GM23338 (cell line): ENCODE measurements around the gene CDKN2A. TPM values are rescaled to one million over a fixed set of nuclear protein-coding genes. Genes with fewer than 3 reads are reported as not detected.
A peak's percentile ranks its signal among the peaks of the same experiment; 100 is the strongest.

Experiments used
- ATAC-seq: fragments of 200-7000 bp; cut with Tn5 transposase; 3 replicates; pipeline ENCODE4 v1.9.1; 2020
- DNase-seq: peaks from one replicate; pipeline ENCODE4 v3.0.0-alpha.2; 2015; ENCODE audit warnings: low spot score
- H2AFZ ChIP-seq: fragments of 200-600 bp; sonication (generic); 2 replicates; pipeline ENCODE4 v1.8.0; 2016; ENCODE audit warnings: antibody characterized with exemption, mild to moderate bottlenecking, moderate library complexity
- H3F3A ChIP-seq: fragments of 200-600 bp; sonication (generic); replicated peaks from 2 replicates; pipeline ENCODE4 v1.8.0; 2017; ENCODE audit warnings: antibody characterized with exemption, mixed run types, low read depth
- H3K27ac ChIP-seq: fragments of 200-600 bp; sonication (generic); 2 replicates; pipeline ENCODE4 v1.6.1; 2016; ENCODE audit warnings: low read depth
- H3K27me3 ChIP-seq: fragments of 200-600 bp; sonication (generic); 2 replicates; pipeline ENCODE4 v1.8.0; 2016; ENCODE audit warnings: mild to moderate bottlenecking, mixed run types, moderate library complexity; ENCODE audit not compliant: insufficient read depth
- H3K36me3 ChIP-seq: fragments of 200-600 bp; sonication (generic); 2 replicates; pipeline ENCODE4 v1.8.0; 2016; ENCODE audit warnings: mild to moderate bottlenecking; ENCODE audit not compliant: insufficient read depth
- H3K4me1 ChIP-seq: fragments of 200-600 bp; sonication (generic); 2 replicates; pipeline ENCODE4 v1.8.0; 2016; ENCODE audit warnings: mild to moderate bottlenecking, moderate library complexity; ENCODE audit not compliant: insufficient read depth
- H3K4me2 ChIP-seq: fragments of 200-600 bp; sonication (generic); 2 replicates; pipeline ENCODE4 v1.7.1; 2017; ENCODE audit warnings: mixed run types
- H3K4me3 ChIP-seq: fragments of 200-600 bp; sonication (generic); 2 replicates; pipeline ENCODE4 v1.6.1; 2016; ENCODE audit warnings: mixed run types
- H3K79me2 ChIP-seq: fragments of 200-600 bp; sonication (generic); replicated peaks from 2 replicates; pipeline ENCODE4 v1.8.0; 2017; ENCODE audit warnings: mild to moderate bottlenecking; ENCODE audit not compliant: insufficient read depth
- H3K9me2 ChIP-seq: fragments of 200-600 bp; sonication (generic); 2 replicates; pipeline ENCODE4 v1.8.0; 2017; ENCODE audit not compliant: insufficient read depth
- H4K20me1 ChIP-seq: fragments of 200-600 bp; sonication (generic); replicated peaks from 2 replicates; pipeline ENCODE4 v1.8.0; 2017; ENCODE audit warnings: mild to moderate bottlenecking; ENCODE audit not compliant: insufficient read depth
- H3K27ac Mint-ChIP-seq: 2 replicates; pipeline ENCODE4 v1.8.0; 2020; ENCODE audit warnings: inconsistent platforms, mild to moderate bottlenecking, moderate library complexity, mixed read lengths
- H3K27me3 Mint-ChIP-seq: 3 replicates; pipeline ENCODE4 v1.8.0; 2022; ENCODE audit warnings: low read depth, mild to moderate bottlenecking, moderate library complexity, mixed read lengths, inconsistent platforms; ENCODE audit not compliant: insufficient read depth, poor library complexity
- H3K36me3 Mint-ChIP-seq: 3 replicates; pipeline ENCODE4 v1.8.0; 2021; ENCODE audit warnings: low read depth, mild to moderate bottlenecking, inconsistent platforms, moderate library complexity, mixed read lengths
- H3K4me1 Mint-ChIP-seq: 3 replicates; pipeline ENCODE4 v1.8.0; 2020; ENCODE audit warnings: mild to moderate bottlenecking, inconsistent platforms, mixed read lengths
- H3K4me3 Mint-ChIP-seq: 3 replicates; pipeline ENCODE4 v1.8.0; 2021; ENCODE audit warnings: moderate library complexity, mild to moderate bottlenecking, inconsistent platforms, mixed read lengths
- H3K9me3 Mint-ChIP-seq: 3 replicates; pipeline ENCODE4 v1.8.0; 2020; ENCODE audit warnings: moderate library complexity, mild to moderate bottlenecking, inconsistent platforms, mixed read lengths
- CREB1 ChIP-seq: fragments of 250-450 bp; sonication (Bioruptor Pico); IDR thresholded peaks from 2 replicates; pipeline ENCODE4 v1.5.0; 2020; ENCODE audit warnings: low read depth, mild to moderate bottlenecking, moderate library complexity
- CTCF ChIP-seq, 2 experiments: fragments of 200-600 bp in 1 of 2; sonication (generic) in 1 of 2; conservative IDR thresholded peaks; 2 replicates each; pipeline versions ENCODE4 v1.5.1 to v1.6.1; 2016 to 2017; ENCODE audit warnings: antibody characterized with exemption in 2 of 2, low read depth in 2 of 2, mild to moderate bottlenecking in 2 of 2, moderate library complexity in 1 of 2
- ETS1 ChIP-seq: IDR thresholded peaks from 2 replicates; pipeline ENCODE4 v1.6.1; 2016; ENCODE audit warnings: antibody characterized with exemption
- EZH2 ChIP-seq: fragments of 200-600 bp; sonication (generic); IDR thresholded peaks from one replicate; pipeline ENCODE4 v1.8.0; 2017; ENCODE audit warnings: antibody characterized with exemption, mild to moderate bottlenecking, low read depth; ENCODE audit not compliant: unreplicated experiment
- EZH2phosphoT487 ChIP-seq: fragments of 200-600 bp; sonication (generic); IDR thresholded peaks from one replicate; pipeline ENCODE4 v1.8.1; 2018; ENCODE audit warnings: antibody characterized with exemption; ENCODE audit not compliant: unreplicated experiment
- NANOG ChIP-seq: IDR thresholded peaks from 2 replicates; pipeline ENCODE4 v1.6.1; 2016; ENCODE audit warnings: antibody characterized with exemption, borderline replicate concordance
- POLR2AphosphoS5 ChIP-seq: IDR thresholded peaks from 2 replicates; pipeline ENCODE4 v1.6.1; 2016; ENCODE audit warnings: antibody characterized with exemption, low read depth
- polyA plus RNA-seq: library from polyadenylated mRNA; unstranded; fragments of >200 nt; fragmentation: Nextera tagmentation; extraction: Ambion mirVana; gene quantifications from 2 replicates; pipeline ENCODE4 v1.2.1, GENCODE V29; 2016
- total RNA-seq: library from RNA; depleted of rRNA; stranded (reverse); fragments of >200 nt; shearing (Covaris generic); gene quantifications from 2 replicates; pipeline ENCODE4 v1.2.3, GENCODE V29; 2014

The CDKN2A gene
- total and polyA plus RNA-seq, 2 experiments from 2014 or later = 0.87 to 2.7 TPM

GRCh38 chr9:21991072-21991959 is 2.9 kb downstream of the CDKN2A start:
- H3K27me3 Mint-ChIP-seq = peaks cover 88% of the 10 kb centered on the region

GRCh38 chr9:21989440-21990189 is 4.6 kb downstream of the CDKN2A start:
- H3F3A ChIP-seq = peaks cover 32% of the 10 kb centered on the region
- H3K9me2 ChIP-seq = no peaks in the 10 kb centered on the region
- H3K79me2 ChIP-seq = no peaks in the 10 kb centered on the region
- no peaks in the 10 kb centered on the region for H3K36me3 ChIP-seq
- Mint-ChIP-seq H3K27me3 (peaks cover 78% of the 10 kb centered on the region), H3K4me3 (peak overlapping the region; percentile 63), H3K27ac (no peak overlapping the region), H3K4me1 (peaks cover 28% of the 10 kb centered on the region), H3K36me3 (no peaks in the 10 kb centered on the region), H3K9me3 (0 out of 3 replicates have a peak, but pooled peaks cover 3% of the 10 kb centered on the region)
- peaks cover 97% of the 10 kb centered on the region for H3K27me3 ChIP-seq
- peak overlapping the region; percentile 58 for H3K4me3 ChIP-seq
- peak; percentile 54 for ATAC-seq
- peak; percentile 76 for DNase-seq
- peaks cover 39% of the 10 kb centered on the region for H3K4me1 ChIP-seq
- TF ChIP-seq CTCF (conservative IDR thresholded peaks at IDR 0.05; ENCODE audit: low read depth in 2 of 2) (no peak), EZH2 (peak; percentile 35), CREB1 (CRISPR knock-in tag) (no peak), EZH2phosphoT487 (peak; percentile 79), POLR2AphosphoS5 (no peak), ETS1 (no peak)
- H3K4me2 ChIP-seq = peak overlapping the region; percentile 80
- peak overlapping the region; percentile 49; the same call in 1 of the 2 replicates for H2AFZ ChIP-seq
- H3K27ac ChIP-seq = no peak overlapping the region
- H4K20me1 ChIP-seq = peaks cover 24% of the 10 kb centered on the region

More at GRCh38 chr9:21991072-21991959, 2.9 kb downstream of the CDKN2A start:
- Histone ChIP-seq H3F3A (peaks cover 34% of the 10 kb centered on the region), H3K9me2 (no peaks in the 10 kb centered on the region), H2AFZ (no peak overlapping the region), H3K4me3 (no peak overlapping the region), H3K27me3 (peaks cover 97% of the 10 kb centered on the region), H3K27ac (no peak overlapping the region), H4K20me1 (peaks cover 24% of the 10 kb centered on the region), H3K4me2 (no peak overlapping the region), H3K36me3 (no peaks in the 10 kb centered on the region), H3K79me2 (no peaks in the 10 kb centered on the region), H3K4me1 (peaks cover 43% of the 10 kb centered on the region)
- Mint-ChIP-seq H3K4me3 (no peak overlapping the region), H3K36me3 (no peaks in the 10 kb centered on the region), H3K9me3 (0 out of 3 replicates have a peak, but pooled peaks cover 3% of the 10 kb centered on the region), H3K27ac (no peak overlapping the region), H3K4me1 (peaks cover 32% of the 10 kb centered on the region)
- TF ChIP-seq CREB1 (CRISPR knock-in tag) (no peak), NANOG (no peak), ETS1 (no peak), POLR2AphosphoS5 (no peak), EZH2 (peak; percentile 43)
- DNase-seq (no peak), ATAC-seq (no peak)
